Brain pericyte (primary cell): ENCODE measurements around the gene SPATA6L.
"Not testable (repeated sequence)": the region's sequence is repeated elsewhere in the genome, so short reads cannot be mapped to it uniquely, and the experiment has no call there.

Experiments used
- DNase-seq: peaks from one replicate; pipeline ENCODE4 v3.0.0-alpha.2; 2012; ENCODE audit warnings: low read depth, low spot score

The SPATA6L gene

DNA sequence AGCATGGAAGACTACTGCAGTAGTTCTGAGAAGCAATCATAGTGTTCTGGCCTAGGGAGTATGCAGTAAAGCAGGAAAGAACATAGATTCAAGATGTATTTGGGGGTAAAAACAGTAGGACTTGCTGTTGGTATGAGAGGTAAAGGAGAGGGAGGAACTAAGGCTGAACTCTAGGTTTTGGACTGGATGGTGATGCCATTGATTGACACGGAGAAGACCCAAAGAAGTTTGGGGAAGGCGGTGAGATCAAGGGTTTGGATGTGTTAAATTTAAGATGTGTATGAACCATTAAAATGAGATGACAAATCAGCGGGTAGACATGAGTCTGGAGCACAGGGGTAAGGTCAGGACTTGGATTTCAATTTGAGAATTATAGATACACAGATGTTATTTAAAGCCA lies 11.1 kb upstream of the SPATA6L start:
- no peak for DNase-seq

DNA sequence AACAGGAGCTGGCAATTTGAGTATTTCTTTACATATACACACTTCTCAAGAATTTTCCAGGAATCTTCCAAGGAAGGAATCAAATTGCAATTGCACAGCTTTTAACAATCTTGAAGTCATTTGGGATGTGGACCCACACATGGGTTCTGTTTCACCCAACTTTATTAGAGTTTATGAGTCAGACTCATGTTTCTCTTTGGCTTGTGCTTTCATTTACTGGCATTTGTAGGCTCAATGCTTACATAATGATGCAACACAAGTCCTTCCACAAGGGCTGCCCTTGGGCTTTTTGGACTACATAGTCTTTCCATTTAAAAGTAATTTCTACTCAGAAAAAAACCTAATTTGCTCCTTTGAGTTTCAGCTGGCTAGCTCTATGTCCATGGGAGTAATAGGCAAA lies 8.5 kb upstream of the SPATA6L start:
- DNase-seq = peak; percentile 21

- DNase-seq = no peak
These were observed 5.5 kb upstream of the SPATA6L start for GRCh38 chr9:4671737-4672136.

- no peak for DNase-seq
These were observed 4.3 kb upstream of the SPATA6L start for GRCh38 chr9:4670591-4670990.

GRCh38 chr9:4669890-4670289 lies 3.6 kb upstream of the SPATA6L start:
- no peak for DNase-seq

DNA sequence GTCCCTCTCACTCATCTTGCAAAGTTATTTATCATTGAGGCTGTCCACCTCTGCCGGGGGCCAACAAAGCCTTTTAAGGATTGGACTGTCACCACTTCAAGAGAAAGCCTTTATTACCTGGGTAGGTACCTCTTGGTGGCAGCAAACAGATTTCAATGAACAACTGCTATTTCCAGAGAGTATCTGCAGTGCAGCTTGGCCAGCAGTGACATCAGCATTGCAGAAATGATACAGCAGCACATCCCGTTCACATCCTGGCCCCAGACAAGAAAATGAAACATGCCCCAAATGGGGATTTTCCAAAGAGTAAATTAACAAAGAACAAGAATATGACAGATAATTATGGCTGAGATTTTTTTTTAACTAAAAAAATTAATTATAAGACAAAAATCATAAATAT lies 2.3 kb upstream of the SPATA6L start:
- no peak for DNase-seq

DNA sequence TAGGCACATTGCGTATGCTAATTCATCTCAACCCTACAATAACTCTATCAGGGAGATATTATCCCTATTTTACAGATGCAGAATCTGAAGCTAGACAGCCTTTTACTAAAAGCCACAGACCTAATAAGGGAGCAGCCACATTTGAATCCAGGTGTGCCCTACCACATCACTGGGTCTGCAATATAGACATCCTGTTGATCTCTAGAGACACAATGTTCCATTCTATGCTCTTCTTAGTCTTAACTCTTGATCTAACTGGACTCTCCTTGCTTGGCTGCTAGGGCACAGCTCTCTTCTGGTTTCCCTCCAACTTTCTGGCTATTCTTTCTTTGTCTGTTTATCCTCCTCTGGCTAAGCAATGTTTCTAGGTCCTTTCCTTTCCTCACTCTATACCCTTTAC lies 1.4 kb upstream of the SPATA6L start:
- DNase-seq = no peak

- DNase-seq = no peak
These were observed 923 bp downstream of the SPATA6L start for GRCh38 chr9:4665357-4665756.

- DNase-seq = no peak
These were observed 2.3 kb downstream of the SPATA6L start for GRCh38 chr9:4663956-4664355.

- no peak for DNase-seq
These were observed 3.1 kb downstream of the SPATA6L start for GRCh38 chr9:4662989-4663792.

DNA sequence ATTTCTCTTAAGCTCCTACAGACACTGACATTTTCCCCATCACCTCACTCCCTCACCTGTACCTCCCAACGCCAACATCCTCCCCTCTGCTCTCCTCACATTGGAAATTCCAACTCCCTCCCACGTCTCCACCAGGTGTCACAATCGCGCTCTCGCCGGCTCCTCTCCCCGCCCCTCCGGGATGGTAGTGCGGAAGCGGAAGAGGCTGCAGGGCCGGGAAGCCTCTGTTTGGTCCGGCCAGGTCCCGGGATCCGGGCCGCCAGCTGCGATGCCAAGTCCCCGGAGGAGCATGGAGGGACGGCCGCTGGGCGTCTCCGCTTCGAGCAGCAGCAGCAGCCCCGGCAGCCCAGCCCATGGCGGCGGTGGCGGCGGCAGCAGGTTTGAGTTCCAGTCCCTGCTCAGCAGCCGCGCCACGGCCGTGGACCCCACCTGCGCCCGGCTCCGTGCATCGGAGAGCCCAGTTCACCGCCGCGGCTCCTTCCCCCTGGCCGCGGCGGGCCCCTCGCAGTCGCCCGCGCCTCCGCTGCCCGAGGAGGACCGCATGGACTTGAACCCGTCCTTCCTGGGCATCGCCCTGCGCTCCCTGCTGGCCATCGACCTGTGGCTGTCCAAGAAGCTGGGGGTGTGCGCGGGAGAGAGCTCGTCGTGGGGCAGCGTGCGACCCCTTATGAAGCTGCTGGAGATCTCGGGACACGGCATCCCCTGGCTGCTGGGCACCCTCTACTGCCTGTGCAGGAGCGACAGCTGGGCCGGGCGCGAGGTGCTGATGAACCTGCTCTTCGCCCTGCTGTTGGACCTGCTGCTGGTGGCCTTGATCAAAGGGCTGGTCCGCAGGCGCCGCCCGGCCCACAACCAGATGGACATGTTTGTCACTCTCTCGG lies 3.9 kb downstream of the SPATA6L start, which contains the start of gene PLPP6:
PLPP6 (plus strand) TSS at position 187 of the 881 bp plus-strand sequence; CDS start at position 269, 82 bp downstream.
- DNase-seq = peak; percentile 25

DNA sequence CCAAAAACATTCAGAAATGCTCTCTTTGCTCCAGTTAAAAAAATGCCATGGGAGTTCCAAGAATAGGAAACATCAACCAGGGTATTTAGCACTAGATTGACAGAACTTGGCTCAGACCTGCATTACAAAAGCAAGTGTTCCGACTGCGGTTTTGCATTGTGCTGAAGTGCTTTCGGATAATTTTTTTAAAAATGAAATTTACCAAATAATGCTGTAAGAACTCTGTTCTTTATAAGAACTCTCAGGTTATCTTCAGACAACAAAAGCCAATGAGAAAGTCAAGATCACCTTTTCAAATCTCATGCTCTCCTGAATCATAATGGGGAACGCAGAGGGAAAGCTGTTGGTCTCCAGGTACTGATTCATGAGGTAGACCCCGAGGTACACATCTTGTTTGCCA lies 4.7 kb downstream of the SPATA6L start:
- no peak for DNase-seq

GRCh38 chr9:4661165-4661564 lies 5.1 kb downstream of the SPATA6L start:
- no peak for DNase-seq

GRCh38 chr9:4660665-4661064 lies 5.6 kb downstream of the SPATA6L start:
- not testable (repeated sequence) for DNase-seq

DNA sequence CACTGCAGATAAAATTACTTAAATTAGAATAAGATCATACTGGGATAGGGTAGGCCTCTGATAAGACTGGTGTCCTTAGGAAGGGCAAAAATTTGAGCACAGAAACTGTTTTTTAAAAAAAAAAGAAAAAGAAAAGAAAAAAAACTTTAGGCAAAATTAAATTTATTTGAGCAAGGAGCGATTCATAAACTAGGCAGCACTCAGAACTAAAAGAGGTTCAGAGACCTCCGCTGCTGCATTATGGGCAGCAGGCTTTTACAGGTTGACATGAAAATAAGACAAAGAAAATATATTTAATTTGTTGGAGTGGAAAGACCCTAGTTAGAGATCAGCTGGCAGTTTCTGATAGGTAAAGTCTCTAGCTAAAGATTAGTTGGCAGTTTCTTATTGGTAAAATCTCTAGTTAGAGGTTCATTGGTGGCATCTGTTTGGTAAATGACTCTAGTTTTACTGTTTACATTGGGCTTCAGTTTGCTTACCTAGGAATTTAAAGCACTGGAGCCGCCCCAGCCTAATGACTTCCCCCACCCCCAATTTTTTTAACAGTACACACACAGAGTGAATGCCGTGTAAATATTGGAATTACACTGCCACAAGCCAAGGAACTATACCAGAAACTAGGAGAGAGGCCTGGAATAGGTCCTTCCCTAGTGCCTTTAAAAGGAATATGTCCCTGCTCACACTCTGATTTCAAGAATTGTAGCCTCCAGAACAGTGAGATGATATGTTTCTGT lies 8.7 kb downstream of the SPATA6L start:
- DNase-seq = no peak

DNA sequence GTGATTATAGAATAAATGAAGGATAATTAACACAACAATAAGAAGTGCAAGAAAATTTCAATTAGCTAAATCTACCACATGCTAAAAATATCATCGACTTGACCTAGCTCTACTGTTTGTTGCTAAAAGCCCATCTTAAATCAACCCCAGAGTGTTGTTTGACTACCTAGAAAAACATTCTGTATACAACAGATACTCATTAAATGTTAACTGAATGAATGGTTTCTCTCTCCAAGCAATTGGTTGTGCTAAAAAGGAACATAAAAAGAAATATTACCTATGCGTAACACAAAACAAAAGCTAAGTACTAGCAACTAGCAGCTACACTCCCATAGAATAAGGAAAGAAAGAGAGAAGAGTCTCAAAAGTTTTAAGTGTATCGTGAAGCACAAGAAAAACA lies 9.7 kb downstream of the SPATA6L start:
- DNase-seq = no peak

- not testable (repeated sequence) for DNase-seq
These were observed 10.1 kb downstream of the SPATA6L start for GRCh38 chr9:4656196-4656595.

DNA sequence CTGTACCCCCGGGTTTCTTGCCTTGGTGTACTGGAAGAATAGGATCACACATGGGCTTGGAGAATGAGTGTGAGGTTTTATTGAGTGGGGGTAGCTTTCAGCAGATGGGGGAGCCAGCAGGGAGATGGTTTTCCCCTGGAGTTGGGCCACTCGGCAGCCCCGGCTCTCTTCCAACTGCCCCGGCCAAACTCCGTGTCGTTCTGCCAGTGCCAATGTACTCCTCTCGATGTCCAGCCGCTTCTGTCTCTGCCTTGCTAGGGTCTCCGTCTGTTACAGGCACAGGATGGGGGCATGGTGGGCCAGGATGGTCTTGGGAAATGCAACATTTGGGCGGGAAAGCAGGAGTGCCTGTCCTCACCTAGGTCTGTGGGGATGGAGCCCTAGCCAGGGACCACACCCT lies 11.7 kb downstream of the SPATA6L start:
- DNase-seq = no peak

DNA sequence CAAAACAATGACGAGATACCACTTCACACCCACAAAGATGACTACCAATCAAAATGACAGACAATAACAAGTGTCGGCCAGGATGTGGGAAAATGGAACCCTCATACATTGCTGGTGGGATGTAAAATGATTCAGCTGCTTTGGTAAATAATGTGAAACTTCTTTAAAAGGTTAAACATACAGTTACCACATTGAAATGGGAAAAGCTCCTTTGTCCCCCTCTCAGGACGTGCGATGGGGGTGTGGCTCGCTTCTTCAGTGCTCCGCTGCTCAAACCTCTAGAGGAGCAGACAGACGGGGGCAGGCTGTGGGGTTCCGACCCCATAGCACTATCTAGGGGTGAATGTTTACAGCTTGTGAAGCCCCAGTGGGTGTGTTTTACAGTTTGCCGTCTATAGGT lies 12.2 kb downstream of the SPATA6L start:
- no peak for DNase-seq

GRCh38 chr9:4642351-4642750 lies 23.9 kb downstream of the SPATA6L start:
- DNase-seq = no peak

- no peak for DNase-seq
These were observed 26.3 kb downstream of the SPATA6L start for GRCh38 chr9:4640027-4640426.

DNA sequence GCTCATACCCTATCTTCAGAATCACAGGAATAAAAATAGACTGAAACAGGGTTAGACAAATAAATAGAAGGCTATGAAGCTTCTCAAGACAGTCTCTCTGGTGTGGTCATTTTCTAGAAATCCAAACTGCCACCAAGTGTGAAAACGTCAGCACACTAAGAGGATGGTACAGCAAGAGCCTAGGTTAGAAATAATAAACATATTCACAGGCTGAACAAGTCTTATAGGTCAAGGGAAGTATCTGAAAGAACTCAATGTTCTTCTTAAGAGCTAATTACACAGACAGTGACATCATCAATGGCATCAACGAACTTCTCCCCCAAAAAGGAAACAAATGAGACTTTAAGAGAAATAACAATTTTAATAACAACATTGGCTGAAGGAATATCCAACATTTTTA lies 26.9 kb downstream of the SPATA6L start:
- DNase-seq = no peak
